Fibroblast of lung (primary cell): ENCODE measurements around the gene KRTAP3-1. TPM values are rescaled to one million over a fixed set of nuclear protein-coding genes. Genes with fewer than 3 reads are reported as not detected.

Source experiments
- DNase-seq, 2 donors: peaks; one replicate each; pipeline versions ENCODE4 v3.0.0 to v3.0.0-alpha.2; 2010; ENCODE audit warnings: low read depth in 2 of 2
- H2AFZ ChIP-seq: 2 replicates; pipeline ENCODE4 v1.5.1; 2012; ENCODE audit warnings: low read length, control low read depth, inconsistent platforms
- H3K27ac ChIP-seq: 2 replicates; pipeline ENCODE4 v1.5.1; 2011; ENCODE audit warnings: low read length, control low read depth; ENCODE audit not compliant: insufficient read depth
- H3K27me3 ChIP-seq: 2 replicates; pipeline ENCODE4 v1.5.1; 2011; ENCODE audit warnings: mild to moderate bottlenecking, low read length; ENCODE audit not compliant: control insufficient read depth, insufficient read depth
- H3K36me3 ChIP-seq: 2 replicates; pipeline ENCODE4 v1.5.1; 2011; ENCODE audit warnings: low read length; ENCODE audit not compliant: control insufficient read depth, insufficient read depth
- H3K4me1 ChIP-seq: 2 replicates; pipeline ENCODE4 v1.5.1; 2011; ENCODE audit warnings: low read length; ENCODE audit not compliant: control insufficient read depth, insufficient read depth; ENCODE audit errors: extremely low read depth
- H3K4me2 ChIP-seq: 2 replicates; pipeline ENCODE4 v1.5.1; 2011; ENCODE audit warnings: low read length, control low read depth; ENCODE audit not compliant: insufficient read depth; ENCODE audit errors: extremely low read depth
- H3K4me3 ChIP-seq, 4 experiments: fragments of 200-600 bp in 1 of 4; sonication (generic) in 1 of 4; replicated peaks in 1 of 4; 2 replicates each; pipeline ENCODE4 v1.5.1; 2011 to 2016; ENCODE audit warnings: low read length in 4 of 4, low read depth in 3 of 4, mild to moderate bottlenecking in 3 of 4, control low read depth in 2 of 4, inconsistent platforms in 1 of 4, mixed read lengths in 1 of 4; ENCODE audit not compliant: insufficient read depth in 1 of 4; ENCODE audit errors: control extremely low read depth in 1 of 4
- H3K79me2 ChIP-seq: 2 replicates; pipeline ENCODE4 v1.5.1; 2012; ENCODE audit warnings: mild to moderate bottlenecking, low read length, inconsistent platforms; ENCODE audit not compliant: control insufficient read depth, insufficient read depth
- H3K9ac ChIP-seq: 2 replicates; pipeline ENCODE4 v1.5.1; 2011; ENCODE audit warnings: mild to moderate bottlenecking, low read length, control low read depth; ENCODE audit not compliant: insufficient read depth
- H3K9me3 ChIP-seq: 2 replicates; pipeline ENCODE4 v1.5.1; 2012; ENCODE audit warnings: low read depth, low read length; ENCODE audit not compliant: control insufficient read depth, insufficient read depth
- H4K20me1 ChIP-seq: 2 replicates; pipeline ENCODE4 v1.5.1; 2011; ENCODE audit warnings: low read length; ENCODE audit not compliant: control insufficient read depth, insufficient read depth; ENCODE audit errors: extremely low read depth
- CTCF ChIP-seq, 2 donors: IDR thresholded peaks in 1 of 2; conservative IDR thresholded peaks in 1 of 2; 1 replicate in 1 of 2; 2 replicates in 1 of 2; pipeline ENCODE4 v1.5.1; 2011 to 2012; ENCODE audit warnings: low read length in 2 of 2, control low read depth in 1 of 2, inconsistent platforms in 1 of 2, low read depth in 1 of 2, mild to moderate bottlenecking in 1 of 2
- EZH2 ChIP-seq: IDR thresholded peaks from 2 replicates; pipeline ENCODE4 v1.5.1; 2012; ENCODE audit warnings: low read length, control low read depth, mild to moderate bottlenecking; ENCODE audit errors: missing control alignments
- polyA plus RNA-seq, 2 donors: library from polyadenylated mRNA; depleted of rRNA in 1 of 2; stranded (reverse) in 1 of 2; unstranded in 1 of 2; fragments of >200 nt; gene quantifications; 2 replicates each; pipeline ENCODE4 v1.2.1, GENCODE V29; 2011 to 2012; ENCODE audit warnings: missing spikeins in 1 of 2
- total RNA-seq: library from RNA; depleted of rRNA; stranded (reverse); fragments of >200 nt; gene quantifications from 2 replicates; pipeline ENCODE4 v1.2.1, GENCODE V29; 2014

KRTAP3-1 gene
- total and polyA plus RNA-seq, 2 donors (not counting 1 experiment from before 2014, with no cell fraction given) = not detected

- Histone ChIP-seq H3K4me2 (no peak within 1 kb of the TSS), H3K27me3 (no peaks in the 10 kb centered on the region), H3K27ac (no peak within 1 kb of the TSS), H3K4me1 (no peaks in the 10 kb centered on the region), H2AFZ (no peak within 1 kb of the TSS), H3K9me3 (no peaks in the 10 kb centered on the region), H3K79me2 (no peaks in the 10 kb centered on the region), H4K20me1 (no peaks in the 10 kb centered on the region), H3K9ac (no peak within 1 kb of the TSS), H3K36me3 (no peaks in the 10 kb centered on the region), H3K4me3 (no peak within 1 kb of the TSS)
- no peak for DNase-seq
- TF ChIP-seq EZH2 (no peak), CTCF (conservative IDR thresholded peaks at IDR 0.05 in 1 of 2, IDR thresholded peaks at IDR 0.05 in 1 of 2; ENCODE audit: low read depth in 1 of 2, low read length in 2 of 2) (no peak)
Measured at GRCh38 chr17:40993839-40994238, 15.1 kb downstream of the KRTAP3-1 start, which contains the start of gene KRTAP3-3. Gene KRTAP3-3 (minus strand): TSS chr17:40994164. CDS start chr17:40994097, 67 bp downstream.

- Histone ChIP-seq H3K79me2 (no peaks in the 10 kb centered on the region), H3K27me3 (no peaks in the 10 kb centered on the region), H3K27ac (no peak overlapping the region), H3K36me3 (no peaks in the 10 kb centered on the region), H4K20me1 (no peaks in the 10 kb centered on the region), H3K4me3 (no peak overlapping the region), H3K9me3 (no peaks in the 10 kb centered on the region), H3K4me2 (no peak overlapping the region), H3K9ac (no peak overlapping the region), H3K4me1 (no peaks in the 10 kb centered on the region), H2AFZ (no peak overlapping the region)
- DNase-seq = no peak
- TF ChIP-seq EZH2 (no peak), CTCF (conservative IDR thresholded peaks at IDR 0.05 in 1 of 2, IDR thresholded peaks at IDR 0.05 in 1 of 2; ENCODE audit: low read depth in 1 of 2, low read length in 2 of 2) (no peak)
Measured at GRCh38 chr17:40993084-40993483, 15.8 kb downstream of the KRTAP3-1 start.

GRCh38 chr17:40992666-40993065, 16.3 kb downstream of the KRTAP3-1 start:
- no peak overlapping the region for H3K4me3 ChIP-seq
- H2AFZ ChIP-seq = no peak overlapping the region
- no peaks in the 10 kb centered on the region for H3K9me3 ChIP-seq
- H3K4me1 ChIP-seq = no peaks in the 10 kb centered on the region
- H3K36me3 ChIP-seq = no peaks in the 10 kb centered on the region
- no peak for DNase-seq
- TF ChIP-seq EZH2 (no peak), CTCF (conservative IDR thresholded peaks at IDR 0.05 in 1 of 2, IDR thresholded peaks at IDR 0.05 in 1 of 2; ENCODE audit: low read depth in 1 of 2, low read length in 2 of 2) (no peak)
- no peaks in the 10 kb centered on the region for H4K20me1 ChIP-seq
- H3K4me2 ChIP-seq = no peak overlapping the region
- no peaks in the 10 kb centered on the region for H3K79me2 ChIP-seq
- no peak overlapping the region for H3K9ac ChIP-seq
- H3K27ac ChIP-seq = no peak overlapping the region
- H3K27me3 ChIP-seq = no peaks in the 10 kb centered on the region
